ENCODE measurements around the gene GREB1.

GRCh38 chr2:11691076-11691660 lies 157.3 kb downstream of the GREB1 start:
- TF ChIP-seq EP300 (IDR thresholded peaks at IDR 0.05; ENCODE audit: borderline replicate concordance) (no peak), EGR1 (IDR thresholded peaks at IDR 0.05) (no peak), YY1 (IDR thresholded peaks at IDR 0.05; ENCODE audit: low read depth) (no peak), RAD21 (IDR thresholded peaks at IDR 0.05; ENCODE audit: low read depth) (no peak), MAX (IDR thresholded peaks at IDR 0.05) (no peak), FOXM1 (IDR thresholded peaks at IDR 0.05; ENCODE audit: borderline replicate concordance, low read depth) (no peak), TCF12 (IDR thresholded peaks at IDR 0.05; ENCODE audit: low read depth) (no peak), TAF1 (IDR thresholded peaks at IDR 0.05; ENCODE audit: low read depth) (no peak), REST (IDR thresholded peaks at IDR 0.05; ENCODE audit: low read depth) (no peak), TEAD4 (IDR thresholded peaks at IDR 0.05) (no peak), ZBTB7A (IDR thresholded peaks at IDR 0.05; ENCODE audit: low read depth) (no peak), CEBPB (IDR thresholded peaks at IDR 0.05) (no peak), CREB1 (IDR thresholded peaks at IDR 0.05; ENCODE audit: low read depth) (no peak), USF1 (IDR thresholded peaks at IDR 0.05) (no peak)
